ENCODE measurements around the gene COP1. TPM values are rescaled to one million over a fixed set of nuclear protein-coding genes. Genes with fewer than 3 reads are reported as not detected.

The COP1 gene
- total and polyA plus RNA-seq, 2 of the 8 experiments (the other 6 are each of a cell fraction or from before 2014, with no cell fraction given) = 26.2 to 44.9 TPM

- Histone ChIP-seq H3K4me1 (replicated peaks in 1 of 4; ENCODE audit: control insufficient read depth in 3 of 4, insufficient read depth in 4 of 4, low read length in 3 of 4) (peaks cover 0 to 3% (median 0%) of the 10 kb centered on the region in 4 experiments; a peak in 1 of 7 replicates), H4K8ac (ENCODE audit: extremely low read depth, insufficient read depth, low read length) (no peak overlapping the region), H3K23me2 (ENCODE audit: low read depth, low read length) (no peaks in the 10 kb centered on the region), H3K4ac (replicated peaks; ENCODE audit: insufficient read length, low read depth, low read length) (no peak overlapping the region), H3K36me3 (ENCODE audit: control insufficient read depth in 2 of 4, insufficient read depth in 4 of 4, low read length in 3 of 4) (no peaks in the 10 kb centered on the region), H3K79me2 (ENCODE audit: control insufficient read depth in 1 of 2, insufficient read depth in 2 of 2, low read length in 2 of 2) (no peaks in the 10 kb centered on the region), H3K27ac (ENCODE audit: low read depth, low read length) (no peak overlapping the region), H3K79me1 (ENCODE audit: low read depth, low read length) (no peaks in the 10 kb centered on the region), H2AFZ (ENCODE audit: low read length) (no peak overlapping the region), H3K4me2 (ENCODE audit: insufficient read depth in 1 of 2, low read depth in 2 of 2, low read length in 2 of 2) (no peak overlapping the region), H4K20me1 (replicated peaks in 1 of 2; ENCODE audit: control insufficient read depth in 1 of 2, insufficient read depth in 2 of 2, low read length in 2 of 2) (no peaks in the 10 kb centered on the region), H2BK20ac (ENCODE audit: low read length) (no peak overlapping the region), H4K5ac (ENCODE audit: insufficient read length, low read depth, low read length) (no peak overlapping the region), H3K14ac (ENCODE audit: insufficient read length) (no peak overlapping the region), H3K56ac (replicated peaks; ENCODE audit: insufficient read length, low read depth, low read length) (no peak overlapping the region), H2BK12ac (ENCODE audit: low read depth, low read length) (no peak overlapping the region), H2BK120ac (replicated peaks; ENCODE audit: low read depth, low read length) (no peak overlapping the region), H4K91ac (replicated peaks; ENCODE audit: insufficient read length, low read length) (no peak overlapping the region), H3K23ac (ENCODE audit: insufficient read length) (no peak overlapping the region), H3K18ac (ENCODE audit: extremely low read depth, low read length) (no peak overlapping the region), H2AK5ac (ENCODE audit: low read depth, low read length) (no peak overlapping the region), H2BK15ac (ENCODE audit: low read length) (no peak overlapping the region), H3K4me3 (ENCODE audit: extremely low read depth in 1 of 4, insufficient read depth in 2 of 4, low read depth in 3 of 4, low read length in 4 of 4) (no peak overlapping the region), H3K9me3 (ENCODE audit: insufficient read depth in 2 of 2, low read depth in 1 of 2, low read length in 1 of 2) (no peaks in the 10 kb centered on the region), H2BK5ac (ENCODE audit: low read depth, low read length) (no peak overlapping the region), H3K9ac (replicated peaks in 1 of 4; ENCODE audit: extremely low read depth in 1 of 4, low read depth in 3 of 4, low read length in 3 of 4) (no peak overlapping the region), H3K27me3 (replicated peaks in 1 of 4; ENCODE audit: control insufficient read depth in 3 of 4, extremely low read depth in 1 of 4, insufficient read depth in 3 of 4, low read length in 3 of 4) (no peaks in the 10 kb centered on the region)
- TF ChIP-seq SIRT6 (IDR thresholded peaks at IDR 0.05; ENCODE audit: low read length) = no peak
- TF ChIP-seq, protein P1, sequence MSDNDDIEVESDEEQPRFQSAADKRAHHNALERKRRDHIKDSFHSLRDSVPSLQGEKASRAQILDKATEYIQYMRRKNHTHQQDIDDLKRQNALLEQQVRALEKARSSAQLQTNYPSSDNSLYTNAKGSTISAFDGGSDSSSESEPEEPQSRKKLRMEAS (IDR thresholded peaks at IDR 0.05) = no peak
- TF ChIP-seq RXRA (IDR thresholded peaks at IDR 0.05; ENCODE audit: insufficient read depth, low read depth, low read length) = no peak
- no peak for TF ChIP-seq CHD2 (IDR thresholded peaks at IDR 0.05; ENCODE audit: low read length)
- no peak for TF ChIP-seq ASH2L (IDR thresholded peaks at IDR 0.05; ENCODE audit: low read length)
- TF ChIP-seq YY1 (IDR thresholded peaks at IDR 0.05; ENCODE audit: low read depth, low read length) = no peak
- TF ChIP-seq BCL11A (IDR thresholded peaks at IDR 0.05; ENCODE audit: low read depth in 2 of 2, low read length in 2 of 2) = no peak
- no peak for TF ChIP-seq SP4 (IDR thresholded peaks at IDR 0.05; ENCODE audit: low read length)
- no peak for TF ChIP-seq FOSL1 (IDR thresholded peaks at IDR 0.05; ENCODE audit: insufficient read depth, low read depth, low read length)
- TF ChIP-seq BACH1 (IDR thresholded peaks at IDR 0.05; ENCODE audit: low read length) = no peak
- TF ChIP-seq TEAD4 (IDR thresholded peaks at IDR 0.05; ENCODE audit: low read depth, low read length) = no peak
- TF ChIP-seq SUZ12 (IDR thresholded peaks at IDR 0.05; ENCODE audit: low read length) = no peak
- no peak for TF ChIP-seq GTF2F1 (IDR thresholded peaks at IDR 0.05; ENCODE audit: borderline replicate concordance, low read depth, low read length)
- WGBS, 2 experiments (ENCODE audit: extremely low coverage in 1 of 2, insufficient coverage in 1 of 2, insufficient read length in 1 of 2, insufficient replicate concordance in 2 of 2, low coverage in 1 of 2, low lambda C conversion rate in 2 of 2, missing lambda C conversion rate in 1 of 2) = 91% methylated on average over 1 of the region's 1 CpG; no CpG with 5 or more reads in 1 of the 2 experiments
- ChIA-PET POLR2A (ENCODE audit: partially characterized antibody) (no interaction called here), CTCF (ENCODE audit: partially characterized antibody) (interaction anchor here (2.2 kb wide), 1 partner anchor 10 kb away, joined by 5 read pairs; no protein-coding TSS in a partner anchor)
- FAIRE-seq (no peak), DNase-seq (ENCODE audit: low read depth in 1 of 2, low spot score in 2 of 2) (no peak)
Measured at GRCh38 chr1:176222196-176222595, 15.1 kb upstream of the COP1 start.
